Esophagus muscularis mucosa (tissue), 3 donors: ENCODE results near the gene HECTD4.

ENCODE experiments used
- POLR2A ChIP-seq: fragments of 450-650 bp; IDR thresholded peaks from one replicate; pipeline ENCODE4 v1.6.1; 2017; ENCODE audit warnings: antibody characterized with exemption, moderate library complexity, mild to moderate bottlenecking, low read depth
- POLR2AphosphoS5 ChIP-seq, 2 donors: sonication (generic); formaldehyde crosslinking; IDR thresholded peaks; one replicate each; pipeline ENCODE4 v1.6.1; 2017; ENCODE audit warnings: antibody characterized with exemption in 2 of 2
- TF ChIP-seq, protein P1 (sequence below), 3 experiments: fragments of 200-600 bp in 2 of 3; fragments of 450-650 bp in 1 of 3; sonication (generic) in 2 of 3; IDR thresholded peaks; one replicate each; pipeline ENCODE4 v1.5.1; 2017 to 2019; ENCODE audit warnings: antibody characterized with exemption in 3 of 3, mild to moderate bottlenecking in 2 of 3, moderate library complexity in 1 of 3

- TF ChIP-seq, protein P1, sequence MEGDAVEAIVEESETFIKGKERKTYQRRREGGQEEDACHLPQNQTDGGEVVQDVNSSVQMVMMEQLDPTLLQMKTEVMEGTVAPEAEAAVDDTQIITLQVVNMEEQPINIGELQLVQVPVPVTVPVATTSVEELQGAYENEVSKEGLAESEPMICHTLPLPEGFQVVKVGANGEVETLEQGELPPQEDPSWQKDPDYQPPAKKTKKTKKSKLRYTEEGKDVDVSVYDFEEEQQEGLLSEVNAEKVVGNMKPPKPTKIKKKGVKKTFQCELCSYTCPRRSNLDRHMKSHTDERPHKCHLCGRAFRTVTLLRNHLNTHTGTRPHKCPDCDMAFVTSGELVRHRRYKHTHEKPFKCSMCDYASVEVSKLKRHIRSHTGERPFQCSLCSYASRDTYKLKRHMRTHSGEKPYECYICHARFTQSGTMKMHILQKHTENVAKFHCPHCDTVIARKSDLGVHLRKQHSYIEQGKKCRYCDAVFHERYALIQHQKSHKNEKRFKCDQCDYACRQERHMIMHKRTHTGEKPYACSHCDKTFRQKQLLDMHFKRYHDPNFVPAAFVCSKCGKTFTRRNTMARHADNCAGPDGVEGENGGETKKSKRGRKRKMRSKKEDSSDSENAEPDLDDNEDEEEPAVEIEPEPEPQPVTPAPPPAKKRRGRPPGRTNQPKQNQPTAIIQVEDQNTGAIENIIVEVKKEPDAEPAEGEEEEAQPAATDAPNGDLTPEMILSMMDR (IDR thresholded peaks at IDR 0.05) = no peak
- TF ChIP-seq POLR2A (no peak), POLR2AphosphoS5 (IDR thresholded peaks at IDR 0.05) (no peak)
Measured at GRCh38 chr12:112140728-112141127, 241.5 kb downstream of the HECTD4 start.
